ENCODE data around the gene STAT3.
"Not testable (repeated sequence)": the region's sequence is repeated elsewhere in the genome, so short reads cannot be mapped to it uniquely, and the experiment has no call there.

Gene STAT3

DNA sequence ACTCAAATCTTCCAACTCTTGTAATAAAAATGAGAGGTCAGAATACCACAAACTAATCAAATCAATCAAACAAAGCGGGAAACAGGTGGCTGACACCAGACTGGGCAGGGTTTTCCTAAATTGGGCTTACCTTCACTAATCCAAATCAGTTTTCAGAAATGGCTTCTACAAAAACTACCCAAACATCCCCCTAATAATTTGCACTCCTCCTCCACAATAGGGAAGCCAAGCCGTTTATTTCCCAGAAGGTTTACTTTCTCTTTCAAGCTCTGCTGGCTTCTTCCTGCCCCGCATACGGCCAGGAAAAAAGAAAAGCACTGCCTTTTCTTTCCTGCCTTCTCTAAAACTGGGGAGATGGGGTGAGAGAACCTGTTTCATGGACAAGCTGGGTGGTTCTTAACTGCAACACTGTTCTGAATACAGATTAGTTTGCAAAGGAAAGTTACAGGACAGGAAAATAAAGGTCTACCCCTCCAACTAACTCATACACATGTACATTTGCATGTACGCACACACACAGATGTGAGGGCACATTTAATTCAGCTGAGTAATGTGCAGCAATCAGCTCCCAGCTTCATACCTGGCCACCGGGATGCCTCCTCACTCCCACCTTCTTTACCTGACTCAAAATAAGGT is 9.2 kb downstream of the STAT3 start:
- DNase-seq: no peak

DNA sequence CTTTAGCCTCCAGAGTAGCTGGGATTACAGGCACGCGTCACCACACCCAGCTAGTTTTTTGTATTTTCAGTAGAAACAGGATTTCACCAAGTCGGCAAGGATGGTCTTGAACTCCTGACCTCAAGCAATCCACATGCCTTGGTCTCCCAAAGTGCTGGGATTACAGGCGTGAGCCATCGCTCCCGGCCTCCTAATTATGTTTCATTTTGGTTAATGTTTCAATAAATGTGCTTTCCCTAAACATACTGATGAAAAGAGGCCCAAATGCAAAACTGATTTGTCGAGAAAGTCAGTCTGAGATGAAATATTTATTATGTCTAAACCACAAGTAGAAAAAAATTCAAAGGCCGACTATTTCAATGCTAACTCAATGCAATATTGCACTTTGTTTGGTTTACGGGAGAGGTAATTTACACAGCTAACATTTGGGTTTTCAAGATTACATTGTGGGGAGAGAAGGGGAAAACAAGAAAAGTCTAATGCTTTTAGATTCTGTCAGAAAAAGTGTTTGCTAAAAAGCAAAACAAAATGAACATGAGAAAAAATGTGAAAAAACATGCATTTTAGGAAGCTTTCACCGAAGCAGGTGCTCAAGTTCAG is 9.8 kb downstream of the STAT3 start:
- no peak for DNase-seq

DNA sequence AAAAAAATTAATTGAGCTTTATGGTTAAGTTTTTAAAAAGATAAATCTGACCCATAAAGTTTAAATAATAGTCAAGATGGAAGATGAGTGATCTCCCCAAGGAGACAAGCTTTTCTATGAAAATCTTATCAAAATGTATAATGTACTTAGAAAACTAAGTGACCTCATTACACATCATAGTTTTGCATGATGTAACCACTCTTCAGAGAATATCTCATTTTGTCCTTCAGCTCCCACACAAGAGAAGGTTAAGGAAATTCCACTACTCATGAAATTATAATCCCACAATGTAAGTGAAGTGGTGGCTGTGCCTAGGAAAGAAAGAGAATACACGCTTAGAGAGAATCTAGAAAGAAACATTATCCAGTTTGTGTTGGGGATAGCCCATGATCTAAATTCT is 14.3 kb downstream of the STAT3 start:
- no peak for DNase-seq

DNA sequence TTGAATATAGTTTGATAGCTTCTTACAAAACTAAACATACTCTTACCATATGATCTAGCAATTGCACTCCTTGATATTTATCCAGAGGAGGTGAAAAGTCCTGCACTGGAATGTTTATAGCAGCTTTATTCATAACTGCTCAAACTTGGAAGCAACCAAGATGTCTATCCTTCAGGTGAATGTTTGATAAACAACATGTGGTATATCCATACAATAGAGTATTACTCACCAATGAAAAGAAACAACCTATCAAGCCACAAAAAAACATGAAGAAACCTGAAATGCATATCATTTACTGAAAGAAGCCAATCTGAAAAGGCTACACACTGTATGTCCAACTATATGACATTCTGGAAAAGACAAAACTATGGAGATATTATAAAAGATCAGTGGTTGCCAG is 16.1 kb downstream of the STAT3 start:
- no peak for DNase-seq

DNA sequence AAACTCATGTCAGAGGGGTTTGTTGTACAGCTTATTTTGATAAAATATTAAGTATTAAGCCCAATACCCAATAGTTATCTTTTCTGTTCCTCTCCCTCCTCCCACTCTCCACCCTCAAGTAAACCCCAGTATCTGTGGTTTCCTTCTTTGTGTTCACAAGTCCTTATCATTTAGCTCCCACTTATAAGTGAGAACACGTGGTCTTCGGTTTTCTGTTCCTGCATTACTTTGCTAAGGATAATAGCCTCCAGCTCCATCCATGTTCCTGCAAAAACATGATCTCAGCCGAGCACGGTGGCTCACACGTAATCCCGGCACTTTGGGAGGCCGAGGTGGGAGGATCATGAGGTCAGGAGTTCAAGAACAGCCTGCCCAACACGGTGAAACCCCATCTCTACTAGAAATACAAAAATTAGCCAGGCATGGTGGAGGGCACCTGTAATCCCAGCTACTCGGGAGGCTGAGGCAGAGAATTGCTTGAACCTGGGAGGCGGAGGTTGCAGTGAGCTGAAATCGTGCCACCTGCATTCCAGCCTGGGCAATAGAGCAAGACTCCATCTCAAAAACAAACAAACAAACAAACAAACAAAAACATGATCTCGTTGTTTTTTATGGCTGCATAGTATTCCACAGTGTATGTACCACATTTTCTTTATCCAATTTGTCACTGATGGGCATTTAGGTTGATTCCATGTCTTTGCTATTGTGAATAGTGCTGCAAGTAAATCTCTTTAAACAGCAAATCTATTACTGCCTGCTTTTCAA is 19.3 kb downstream of the STAT3 start:
- DNase-seq: not testable (repeated sequence)

DNA sequence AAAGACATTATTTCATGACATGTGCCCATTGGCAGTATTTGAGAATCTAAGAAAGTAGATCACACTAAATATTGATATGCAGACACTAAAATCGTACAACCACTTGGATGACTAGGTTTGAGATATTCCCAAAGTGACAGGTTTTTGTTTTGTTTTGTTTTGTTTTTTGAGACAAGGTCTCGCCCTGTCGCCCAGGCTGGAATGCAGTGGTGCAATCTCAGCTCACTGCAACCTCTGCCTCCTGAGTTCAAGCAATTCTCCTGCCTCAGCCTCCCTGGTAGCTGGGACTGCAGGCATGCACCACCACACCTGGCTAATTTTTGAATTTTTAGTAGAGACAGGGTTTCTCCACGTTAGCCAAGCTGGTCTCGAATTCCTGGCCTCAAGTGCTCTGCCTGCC is 19.9 kb downstream of the STAT3 start:
- not testable (repeated sequence) for DNase-seq

DNA sequence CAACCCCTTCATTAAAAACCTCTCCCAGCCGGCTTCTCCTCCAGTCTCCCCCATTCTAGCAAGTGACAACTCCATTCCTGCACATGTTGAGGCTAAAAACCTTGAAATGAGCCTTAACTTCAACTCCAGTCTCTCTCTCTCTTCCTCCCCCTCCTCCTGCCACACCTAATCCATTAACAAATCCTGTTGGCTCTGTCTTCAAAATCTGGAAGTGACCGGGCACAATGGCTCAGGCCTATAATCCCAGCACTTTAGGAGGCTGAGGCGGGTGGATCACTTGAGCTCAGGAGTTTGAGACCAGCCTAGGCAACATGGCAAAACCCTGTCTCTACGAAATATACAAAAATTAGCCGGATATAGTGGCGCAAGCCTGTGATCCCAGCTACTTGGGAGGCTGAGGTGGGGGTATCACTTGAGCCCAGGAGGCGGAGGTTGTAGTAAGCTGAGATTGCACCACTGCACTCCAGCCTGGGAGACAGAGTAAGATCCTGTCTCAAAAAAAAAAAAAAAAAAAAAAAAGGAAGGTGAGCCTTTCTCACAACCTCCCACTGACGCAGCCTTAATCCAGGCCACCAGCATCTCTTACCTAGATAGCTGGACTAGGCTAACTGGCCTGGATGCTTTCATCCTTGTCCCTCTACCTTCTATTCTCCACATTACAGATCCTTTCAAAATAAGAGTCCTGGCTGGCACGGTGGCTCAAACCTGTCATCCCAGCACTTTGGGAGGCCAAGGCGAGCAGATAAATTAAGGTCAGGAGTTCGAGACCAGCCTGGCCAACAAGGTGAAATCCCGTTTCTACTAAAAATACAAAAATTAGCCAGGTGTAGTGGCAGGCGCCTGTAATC is 21.8 kb downstream of the STAT3 start:
- DNase-seq: not testable (repeated sequence)

DNA sequence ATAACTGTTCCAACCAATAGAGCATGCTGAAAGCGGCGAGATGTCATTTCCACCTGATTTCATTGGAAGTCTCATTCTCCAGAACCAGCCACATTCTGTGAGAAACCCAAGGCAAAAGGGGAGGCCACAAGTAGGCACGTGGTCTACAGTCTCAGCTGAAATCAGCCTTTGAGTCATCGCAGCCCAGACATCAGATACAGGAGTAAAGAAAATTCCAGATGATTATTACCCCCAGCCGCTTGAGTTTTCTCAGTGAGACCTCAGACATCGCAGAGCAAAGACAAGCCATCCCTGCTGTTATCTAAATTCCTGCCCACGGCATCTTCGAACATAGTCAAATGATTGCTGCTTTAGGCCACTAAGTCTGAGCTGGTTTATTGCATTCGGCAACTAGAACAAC is 23.1 kb downstream of the STAT3 start:
- DNase-seq: no peak

DNA sequence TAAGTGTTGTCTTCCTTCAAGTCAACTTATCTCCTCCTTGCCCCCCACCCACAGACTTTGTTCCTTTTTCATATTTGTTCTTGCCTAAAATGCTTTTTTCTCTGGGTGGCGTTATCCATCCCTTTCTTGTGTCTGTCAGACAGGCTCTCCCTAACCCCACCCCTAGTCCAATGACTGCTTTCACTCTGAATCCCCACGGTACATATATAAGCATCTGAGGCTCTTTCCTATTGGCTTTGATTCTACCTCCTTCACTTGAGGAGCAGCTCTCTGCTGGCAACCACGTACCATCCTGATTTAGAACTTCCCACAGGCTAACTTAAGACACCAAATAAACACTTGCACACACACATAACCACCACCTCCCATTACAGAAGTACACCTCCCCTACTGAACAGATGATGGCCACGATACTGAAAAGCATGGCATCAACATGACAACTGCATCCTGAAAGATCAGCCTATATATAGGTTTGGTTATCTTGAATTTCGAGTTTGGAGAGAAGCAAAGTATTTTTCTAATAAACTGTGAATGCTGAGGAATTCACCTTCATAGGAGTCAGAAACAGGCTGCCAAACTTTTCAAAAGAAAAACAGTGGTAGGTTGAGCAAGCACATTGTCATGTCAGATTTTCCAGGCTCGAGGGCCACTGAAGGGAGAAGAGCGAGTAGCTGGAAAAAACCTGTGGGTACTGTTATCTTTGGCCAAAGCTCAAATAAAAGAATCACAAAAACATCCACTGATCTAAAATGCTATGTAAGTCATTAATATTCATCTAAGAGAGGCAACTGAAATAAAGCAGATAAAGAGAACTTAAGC is 24.3 kb downstream of the STAT3 start:
- DNase-seq: no peak

DNA sequence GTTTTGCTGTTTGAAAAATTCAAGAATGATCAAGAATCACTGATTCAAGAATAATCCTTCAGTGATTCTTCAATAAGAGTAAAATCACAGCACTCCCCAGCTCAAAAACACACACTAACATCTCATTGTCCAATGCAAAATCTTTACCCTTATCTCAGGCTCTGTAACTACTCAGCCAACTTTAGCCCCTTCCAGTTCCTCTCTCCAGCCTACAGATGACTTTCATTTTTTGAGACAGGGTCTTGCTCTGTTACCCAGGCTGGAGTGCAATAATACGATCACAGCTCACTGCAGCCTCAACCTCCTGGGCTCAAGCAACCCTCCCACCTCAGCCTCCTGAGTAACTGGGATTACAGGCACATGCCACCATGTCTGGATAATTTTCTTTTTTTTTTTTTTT is 25.0 kb downstream of the STAT3 start:
- DNase-seq: no peak

DNA sequence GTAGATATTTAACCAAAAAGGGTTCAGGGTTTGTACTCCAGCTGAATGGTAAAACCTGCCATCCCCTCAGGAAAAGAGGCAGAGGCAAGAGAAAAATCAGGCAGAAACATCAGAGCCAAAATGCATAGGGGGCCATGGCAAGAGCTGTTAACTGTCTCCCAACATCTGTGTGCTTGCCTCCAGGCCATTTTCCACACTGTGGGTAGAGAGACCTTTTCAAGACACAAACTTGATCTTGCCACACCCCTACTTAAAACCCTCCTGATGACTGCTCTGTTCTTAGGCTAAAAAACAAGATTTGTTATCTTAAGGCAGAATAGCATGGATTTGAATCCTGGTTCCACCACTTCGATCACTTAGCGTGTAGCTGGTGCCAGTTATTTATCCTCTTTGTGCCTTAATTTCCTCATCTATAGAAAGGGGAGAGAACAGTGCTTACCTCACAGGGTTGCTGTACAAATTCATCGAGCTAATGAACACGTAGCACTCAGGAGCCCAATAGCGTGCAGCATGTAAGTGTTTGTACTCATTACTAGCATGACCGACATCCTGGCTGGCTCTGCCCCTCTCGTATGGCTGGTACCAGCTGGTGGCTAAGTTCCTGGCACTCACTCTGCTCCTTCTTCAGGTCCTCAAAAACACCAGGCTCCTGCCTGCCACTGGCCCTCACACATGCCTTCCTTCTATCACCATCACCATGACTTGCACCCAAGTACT is 25.8 kb downstream of the STAT3 start:
- DNase-seq: no peak

DNA sequence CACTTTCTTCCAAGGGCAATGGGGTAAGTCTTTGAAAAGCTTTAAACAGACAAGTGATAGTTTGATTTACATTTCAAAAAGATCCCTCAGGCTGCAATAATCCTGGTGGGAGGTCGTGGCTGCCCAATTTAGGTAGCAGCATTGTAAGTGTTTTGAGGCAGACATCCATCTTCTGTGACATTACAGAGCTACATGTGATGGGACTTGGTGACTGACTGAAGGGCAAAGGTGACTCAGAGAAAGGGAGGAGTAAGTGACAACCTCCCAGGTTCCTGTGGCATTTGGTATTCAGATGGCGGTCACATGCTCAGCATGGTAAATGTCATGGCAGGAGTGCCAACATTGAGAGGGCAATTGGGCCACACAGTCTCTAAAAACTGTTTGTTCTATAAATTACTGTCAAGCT is 26.5 kb downstream of the STAT3 start:
- DNase-seq: peak; percentile 19

DNA sequence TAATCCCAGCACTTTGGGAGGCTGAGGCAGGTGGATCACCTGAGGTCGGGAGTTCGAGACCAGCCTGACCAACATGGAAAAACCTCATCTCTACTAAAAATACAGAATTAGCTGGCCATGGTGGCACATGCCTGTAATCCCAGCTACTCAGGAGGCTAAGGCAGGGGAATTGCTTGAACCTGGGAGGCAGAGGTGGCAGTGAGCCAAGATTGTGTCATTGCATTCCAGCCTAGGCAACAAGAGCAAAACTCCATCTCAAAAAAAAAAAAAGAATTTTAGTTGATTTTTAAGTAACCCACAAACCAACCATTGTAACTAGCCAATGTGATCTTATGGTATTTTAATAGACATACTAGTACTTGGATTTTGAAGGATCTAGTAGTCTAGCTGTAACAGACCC is 27.9 kb downstream of the STAT3 start:
- not testable (repeated sequence) for DNase-seq

DNA sequence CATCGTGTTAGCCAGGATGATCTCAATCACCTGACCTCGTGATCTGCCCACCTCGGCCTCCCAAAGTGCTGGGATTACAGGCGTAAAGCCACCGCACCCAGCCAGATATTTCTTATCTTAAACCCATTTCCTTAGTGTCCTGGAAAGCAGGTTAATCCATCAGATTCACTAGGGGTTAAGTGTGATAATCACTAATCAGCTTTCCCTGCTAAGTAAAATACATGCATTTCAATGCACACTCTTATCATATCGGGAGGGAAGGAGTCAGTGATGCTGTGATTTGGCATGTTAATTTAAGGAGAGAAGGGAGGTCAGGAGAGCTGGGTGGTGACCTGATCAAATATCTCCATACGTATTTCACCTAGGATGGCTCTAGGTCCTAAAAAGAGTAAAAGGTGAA is 29.1 kb downstream of the STAT3 start:
- no peak for DNase-seq

DNA sequence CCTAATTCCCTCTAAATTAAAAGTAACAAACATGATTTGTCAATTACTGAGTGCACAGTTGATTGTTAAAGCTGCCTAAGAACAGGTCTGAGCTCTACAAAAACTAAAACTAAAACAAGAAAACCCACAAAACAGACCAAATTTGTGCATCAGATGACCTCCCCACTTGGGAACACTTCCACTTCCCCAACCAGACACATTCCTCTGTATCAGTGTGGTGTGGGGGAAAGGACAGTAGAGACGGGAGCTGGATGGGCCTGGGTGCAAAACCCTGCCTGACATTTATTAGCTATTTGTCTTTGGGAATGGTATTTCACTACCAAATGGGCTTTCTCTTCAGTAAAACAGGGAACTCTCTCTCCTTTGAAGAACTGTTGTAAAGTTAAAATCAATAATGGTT is 29.8 kb downstream of the STAT3 start:
- no peak for DNase-seq

DNA sequence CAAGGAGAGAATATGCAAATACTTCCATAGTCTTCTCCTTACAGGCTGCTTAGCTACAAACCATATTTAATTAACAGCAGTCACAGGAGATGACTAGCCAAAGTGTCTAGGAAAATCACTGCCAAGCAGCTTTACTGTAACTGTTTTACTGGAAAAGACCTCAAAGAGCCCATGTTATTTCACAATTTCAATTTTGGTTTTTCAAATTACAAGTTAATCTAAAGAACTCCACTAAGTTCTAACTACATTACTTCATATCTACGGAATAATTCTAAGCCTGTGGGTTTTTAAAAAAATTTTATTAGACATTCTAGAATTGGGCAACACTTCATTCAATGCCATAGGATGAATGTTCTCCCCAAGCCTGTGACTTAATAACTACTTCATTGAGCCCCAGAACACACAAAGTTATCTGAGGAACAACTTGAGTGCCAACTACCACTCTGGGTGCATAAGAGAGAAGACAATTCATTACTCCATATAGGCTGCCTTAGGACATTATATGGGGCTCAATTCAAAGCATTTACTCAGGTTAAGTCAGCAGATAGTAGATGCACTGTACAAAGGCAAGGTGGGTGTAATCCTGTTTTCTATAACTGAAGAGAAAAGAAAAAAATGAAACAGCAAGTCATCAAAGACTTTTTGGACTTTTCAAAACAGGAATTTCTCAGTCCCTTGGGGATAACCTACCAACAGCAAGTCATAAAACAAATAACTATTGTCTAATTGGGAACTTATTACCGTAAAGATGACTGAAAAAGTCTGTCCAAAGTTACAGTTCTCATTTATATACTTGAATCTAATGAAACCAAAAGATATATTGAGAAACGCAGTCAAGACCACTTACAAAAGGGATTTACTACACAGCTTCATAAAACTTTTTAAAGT is 33.0 kb downstream of the STAT3 start:
- DNase-seq: no peak

DNA sequence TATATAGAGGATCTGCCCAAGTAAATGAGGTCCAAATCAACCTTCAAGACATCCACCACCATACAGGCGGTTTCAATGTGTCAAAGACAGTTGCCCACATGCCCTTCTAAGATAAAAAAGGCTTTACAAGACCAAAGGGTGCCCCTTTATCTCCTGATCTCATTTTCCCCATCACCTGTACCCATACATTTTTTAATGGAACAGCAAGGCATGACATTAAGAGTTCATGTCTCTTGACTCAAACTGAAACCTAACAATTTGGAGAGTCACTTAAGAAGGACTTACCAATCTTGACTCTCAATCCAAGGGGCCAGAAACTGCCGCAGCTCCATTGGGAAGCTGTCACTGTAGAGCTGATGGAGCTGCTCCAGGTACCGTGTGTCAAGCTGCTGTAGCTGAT is 40.1 kb downstream of the STAT3 start:
- no peak for DNase-seq

DNA sequence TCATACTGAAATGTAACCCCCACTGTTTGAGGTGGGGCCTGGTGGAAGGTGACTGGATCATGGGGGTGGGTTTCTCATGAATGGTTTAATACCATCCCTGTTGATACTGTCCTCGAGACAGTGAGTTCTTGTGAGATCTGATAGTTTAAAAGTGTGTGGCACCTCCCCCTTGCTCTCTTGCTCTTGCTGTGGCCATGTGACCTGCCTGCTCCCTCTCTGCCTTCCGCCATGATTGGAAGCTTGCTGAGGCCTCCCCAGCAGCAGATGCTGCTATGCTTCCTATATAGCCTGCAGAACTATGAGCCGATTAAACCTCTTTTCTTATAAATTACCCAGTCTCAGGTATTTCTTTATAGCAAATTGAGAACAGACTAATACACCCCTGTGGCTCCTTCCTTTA is 40.6 kb downstream of the STAT3 start:
- DNase-seq: no peak

DNA sequence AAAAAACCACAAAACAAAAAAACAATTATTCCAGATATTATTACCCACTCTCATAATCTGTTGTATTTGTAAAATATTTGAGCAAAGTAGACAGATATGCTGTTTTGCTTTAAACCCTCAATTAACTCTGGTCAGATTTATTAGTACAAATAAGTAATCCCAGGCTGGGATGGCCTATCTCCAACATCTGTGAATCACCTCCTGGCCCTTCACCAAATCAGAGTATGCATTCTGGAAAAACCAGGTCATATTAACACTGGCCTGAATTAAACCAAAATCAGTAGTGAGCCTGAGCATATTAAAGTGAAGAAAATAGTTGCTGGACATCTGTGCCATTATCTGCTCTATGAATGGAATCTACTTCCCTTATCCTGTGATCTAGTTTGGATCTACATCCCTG is 41.0 kb downstream of the STAT3 start:
- no peak for DNase-seq

DNA sequence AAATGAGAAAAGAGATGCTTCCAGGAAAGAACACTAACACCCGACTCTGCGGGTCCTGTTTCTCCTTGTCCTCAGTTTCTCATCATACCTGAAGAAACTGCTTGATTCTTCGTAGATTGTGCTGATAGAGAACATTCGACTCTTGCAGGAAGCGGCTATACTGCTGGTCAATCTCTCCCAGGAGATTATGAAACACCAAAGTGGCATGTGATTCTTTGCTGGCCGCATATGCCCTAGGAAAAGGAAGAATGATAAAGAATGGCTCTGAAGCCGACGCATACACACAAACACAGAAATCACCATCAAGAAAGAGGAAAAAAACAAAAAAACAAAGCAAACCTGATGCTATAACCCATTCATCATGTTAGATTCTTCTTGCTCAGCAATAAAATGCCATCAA is 41.8 kb downstream of the STAT3 start:
- no peak for DNase-seq

Measured in CD4-positive, alpha-beta T cell treated with Interleukin-15 for 1 hour (primary cell).